Stimulated activated CD4-positive, alpha-beta T cell treated with anti-CD3 and anti-CD28 coated beads, Interleukin-12 subunit alpha, Interleukin-12 subunit beta, amount 100 ng/mL, for 48 hours (primary cell): ENCODE results near the gene DAG1.
A peak's percentile ranks its signal among the peaks of the same experiment; 100 is the strongest.
"Not testable (repeated sequence)": the region's sequence is repeated elsewhere in the genome, so short reads cannot be mapped to it uniquely, and the experiment has no call there.

Source experiments
- DNase-seq, 3 donors: peaks; one replicate each; pipeline ENCODE4 v3.0.0-alpha.2; 2020; ENCODE audit warnings: low read depth in 2 of 3, low spot score in 1 of 3

DAG1 gene

GRCh38 chr3:49469037-49469935, 781 bp upstream of the DAG1 start:
- DNase-seq = no peak

GRCh38 chr3:49470714-49471420, 800 bp downstream of the DAG1 start:
- DNase-seq = no peak

GRCh38 chr3:49471856-49472495, 1.9 kb downstream of the DAG1 start:
- DNase-seq = no peak

- DNase-seq = peak in 1 of 3 donors; percentile 14
Measured at GRCh38 chr3:49476563-49476962, 6.5 kb downstream of the DAG1 start.

GRCh38 chr3:49482766-49483165, 12.7 kb downstream of the DAG1 start:
- no peak for DNase-seq

- DNase-seq = no peak
Measured at GRCh38 chr3:49484471-49484870, 14.4 kb downstream of the DAG1 start.

GRCh38 chr3:49489247-49489646, 19.2 kb downstream of the DAG1 start:
- DNase-seq = no peak

GRCh38 chr3:49492969-49493368, 22.9 kb downstream of the DAG1 start:
- no peak for DNase-seq

GRCh38 chr3:49493901-49494300, 23.8 kb downstream of the DAG1 start:
- DNase-seq = no peak

GRCh38 chr3:49495023-49495422, 25.0 kb downstream of the DAG1 start:
- no peak for DNase-seq

GRCh38 chr3:49496845-49497244, 26.8 kb downstream of the DAG1 start:
- DNase-seq = not testable (repeated sequence)

- DNase-seq = no peak
Measured at GRCh38 chr3:49497606-49498005, 27.5 kb downstream of the DAG1 start.

- DNase-seq = no peak
Measured at GRCh38 chr3:49498239-49498638, 28.2 kb downstream of the DAG1 start.

- no peak for DNase-seq
Measured at GRCh38 chr3:49498648-49499047, 28.6 kb downstream of the DAG1 start.

GRCh38 chr3:49500205-49500731, 30.2 kb downstream of the DAG1 start:
- no peak for DNase-seq

- no peak for DNase-seq
Measured at GRCh38 chr3:49500732-49501609, 30.9 kb downstream of the DAG1 start.

GRCh38 chr3:49501842-49502241, 31.8 kb downstream of the DAG1 start:
- DNase-seq = no peak

- no peak for DNase-seq
Measured at GRCh38 chr3:49506906-49507305, 36.8 kb downstream of the DAG1 start.

GRCh38 chr3:49509028-49509561, 39.0 kb downstream of the DAG1 start:
- no peak for DNase-seq

GRCh38 chr3:49511639-49512038, 41.6 kb downstream of the DAG1 start:
- DNase-seq = no peak
